ENCODE results near the gene RPL27.

DNA sequence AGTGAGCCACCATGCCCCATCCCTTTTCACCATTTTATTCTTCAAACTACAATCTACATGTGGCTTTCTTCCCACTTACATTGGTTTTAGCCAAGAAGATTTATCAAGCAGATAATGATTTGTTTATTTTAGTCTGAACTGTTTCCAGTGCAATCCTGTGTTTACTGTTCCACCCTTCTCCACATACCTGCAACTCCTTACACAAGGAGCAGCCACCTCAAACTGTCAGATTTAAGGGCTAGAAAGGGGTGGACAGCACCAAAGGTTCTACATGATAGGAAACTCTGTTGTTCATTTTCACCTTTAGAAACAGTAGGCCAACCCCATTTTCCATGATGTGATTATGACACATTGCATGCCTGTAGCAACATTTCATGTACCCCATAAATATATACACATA lies 16.0 kb upstream of the RPL27 start:
- TF ChIP-seq POLR2A (IDR thresholded peaks at IDR 0.05), result no peak
- TF ChIP-seq, protein P1, sequence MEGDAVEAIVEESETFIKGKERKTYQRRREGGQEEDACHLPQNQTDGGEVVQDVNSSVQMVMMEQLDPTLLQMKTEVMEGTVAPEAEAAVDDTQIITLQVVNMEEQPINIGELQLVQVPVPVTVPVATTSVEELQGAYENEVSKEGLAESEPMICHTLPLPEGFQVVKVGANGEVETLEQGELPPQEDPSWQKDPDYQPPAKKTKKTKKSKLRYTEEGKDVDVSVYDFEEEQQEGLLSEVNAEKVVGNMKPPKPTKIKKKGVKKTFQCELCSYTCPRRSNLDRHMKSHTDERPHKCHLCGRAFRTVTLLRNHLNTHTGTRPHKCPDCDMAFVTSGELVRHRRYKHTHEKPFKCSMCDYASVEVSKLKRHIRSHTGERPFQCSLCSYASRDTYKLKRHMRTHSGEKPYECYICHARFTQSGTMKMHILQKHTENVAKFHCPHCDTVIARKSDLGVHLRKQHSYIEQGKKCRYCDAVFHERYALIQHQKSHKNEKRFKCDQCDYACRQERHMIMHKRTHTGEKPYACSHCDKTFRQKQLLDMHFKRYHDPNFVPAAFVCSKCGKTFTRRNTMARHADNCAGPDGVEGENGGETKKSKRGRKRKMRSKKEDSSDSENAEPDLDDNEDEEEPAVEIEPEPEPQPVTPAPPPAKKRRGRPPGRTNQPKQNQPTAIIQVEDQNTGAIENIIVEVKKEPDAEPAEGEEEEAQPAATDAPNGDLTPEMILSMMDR (IDR thresholded peaks at IDR 0.05), result no peak

Data from esophagus squamous epithelium (tissue), 4 donors.